GM12873 (cell line): Measurements from ENCODE around the gene TFPI.

ENCODE experiments used
- TF ChIP-seq, protein P1 (sequence below): IDR thresholded peaks from 2 replicates; pipeline ENCODE4 v1.5.1; 2012; ENCODE audit warnings: low read depth, mild to moderate bottlenecking, moderate library complexity, low read length, control low read depth; ENCODE audit not compliant: insufficient read depth; ENCODE audit errors: missing control alignments

Gene TFPI

DNA sequence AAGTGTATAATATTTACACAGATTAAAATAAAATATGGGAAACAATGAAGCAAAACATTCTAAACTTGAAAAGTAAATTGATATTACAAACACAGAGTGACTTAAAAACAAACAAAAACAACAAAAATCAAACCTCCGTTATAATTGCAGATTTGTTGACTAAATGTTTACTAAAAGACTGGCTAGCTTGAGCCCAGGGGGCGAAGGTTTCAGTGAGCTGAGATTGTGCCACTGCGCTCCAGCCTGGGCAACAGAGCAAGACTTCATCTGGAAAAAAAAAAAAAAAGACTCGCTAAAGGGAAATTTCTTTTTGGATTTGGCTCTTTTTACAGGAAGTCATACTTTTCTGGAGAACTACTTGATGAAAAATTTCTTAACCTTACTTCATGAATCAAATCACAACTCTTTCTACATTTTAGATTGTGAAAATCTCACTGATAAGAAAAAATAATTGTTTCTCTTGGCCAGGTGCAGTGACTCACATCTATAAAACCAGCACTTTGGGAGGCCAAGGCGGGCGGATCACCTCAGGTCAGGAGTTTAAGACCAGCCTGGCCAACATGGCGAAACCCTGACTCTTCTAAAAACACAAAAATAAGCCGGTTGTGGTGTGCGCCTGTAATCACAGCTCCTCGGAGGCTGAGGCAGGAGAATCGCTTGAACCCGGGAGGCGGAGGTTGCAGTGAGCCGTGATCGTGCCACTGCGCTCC is 9.7 kb downstream of the TFPI start:
- TF ChIP-seq, protein P1, sequence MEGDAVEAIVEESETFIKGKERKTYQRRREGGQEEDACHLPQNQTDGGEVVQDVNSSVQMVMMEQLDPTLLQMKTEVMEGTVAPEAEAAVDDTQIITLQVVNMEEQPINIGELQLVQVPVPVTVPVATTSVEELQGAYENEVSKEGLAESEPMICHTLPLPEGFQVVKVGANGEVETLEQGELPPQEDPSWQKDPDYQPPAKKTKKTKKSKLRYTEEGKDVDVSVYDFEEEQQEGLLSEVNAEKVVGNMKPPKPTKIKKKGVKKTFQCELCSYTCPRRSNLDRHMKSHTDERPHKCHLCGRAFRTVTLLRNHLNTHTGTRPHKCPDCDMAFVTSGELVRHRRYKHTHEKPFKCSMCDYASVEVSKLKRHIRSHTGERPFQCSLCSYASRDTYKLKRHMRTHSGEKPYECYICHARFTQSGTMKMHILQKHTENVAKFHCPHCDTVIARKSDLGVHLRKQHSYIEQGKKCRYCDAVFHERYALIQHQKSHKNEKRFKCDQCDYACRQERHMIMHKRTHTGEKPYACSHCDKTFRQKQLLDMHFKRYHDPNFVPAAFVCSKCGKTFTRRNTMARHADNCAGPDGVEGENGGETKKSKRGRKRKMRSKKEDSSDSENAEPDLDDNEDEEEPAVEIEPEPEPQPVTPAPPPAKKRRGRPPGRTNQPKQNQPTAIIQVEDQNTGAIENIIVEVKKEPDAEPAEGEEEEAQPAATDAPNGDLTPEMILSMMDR = no peak

DNA sequence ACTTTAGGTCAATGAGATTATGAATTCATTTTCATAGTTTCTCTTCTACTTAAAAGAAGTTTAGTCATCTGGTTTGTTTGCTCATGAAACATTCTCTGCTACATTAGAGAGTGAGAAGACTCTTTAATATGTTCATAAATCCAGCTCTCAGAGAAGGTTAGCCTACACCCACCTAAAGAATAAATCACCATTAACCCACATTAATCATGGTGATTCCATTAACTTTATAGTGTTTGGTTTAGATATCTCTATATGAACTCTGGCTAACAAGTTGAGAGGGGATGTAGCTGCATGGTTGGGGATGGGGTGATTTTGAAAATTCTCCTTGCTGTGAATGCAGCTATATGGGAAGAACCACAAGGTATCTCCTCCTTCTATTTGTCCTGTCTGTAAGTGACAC is 10.7 kb downstream of the TFPI start:
- TF ChIP-seq, protein P1 = no peak

DNA sequence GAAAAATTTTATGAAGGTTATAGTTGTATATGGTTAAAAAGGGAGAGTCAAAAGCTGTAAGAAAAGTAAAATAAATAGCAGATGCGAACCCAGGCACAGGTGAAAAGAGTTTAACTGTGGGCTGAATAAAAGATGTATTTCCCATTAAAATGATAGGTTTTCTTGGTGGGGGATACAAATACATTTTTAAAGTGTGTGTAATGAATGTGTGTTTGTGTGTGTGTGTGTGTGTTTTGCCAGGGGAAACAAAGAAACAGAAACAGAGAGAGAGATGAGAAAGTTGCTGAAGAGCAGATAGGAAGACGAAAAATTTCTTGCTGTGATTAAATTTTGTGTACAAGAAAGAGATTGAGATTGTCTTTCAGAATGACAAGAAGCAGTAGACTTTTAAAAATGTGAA is 12.1 kb downstream of the TFPI start:
- TF ChIP-seq, protein P1 = no peak

DNA sequence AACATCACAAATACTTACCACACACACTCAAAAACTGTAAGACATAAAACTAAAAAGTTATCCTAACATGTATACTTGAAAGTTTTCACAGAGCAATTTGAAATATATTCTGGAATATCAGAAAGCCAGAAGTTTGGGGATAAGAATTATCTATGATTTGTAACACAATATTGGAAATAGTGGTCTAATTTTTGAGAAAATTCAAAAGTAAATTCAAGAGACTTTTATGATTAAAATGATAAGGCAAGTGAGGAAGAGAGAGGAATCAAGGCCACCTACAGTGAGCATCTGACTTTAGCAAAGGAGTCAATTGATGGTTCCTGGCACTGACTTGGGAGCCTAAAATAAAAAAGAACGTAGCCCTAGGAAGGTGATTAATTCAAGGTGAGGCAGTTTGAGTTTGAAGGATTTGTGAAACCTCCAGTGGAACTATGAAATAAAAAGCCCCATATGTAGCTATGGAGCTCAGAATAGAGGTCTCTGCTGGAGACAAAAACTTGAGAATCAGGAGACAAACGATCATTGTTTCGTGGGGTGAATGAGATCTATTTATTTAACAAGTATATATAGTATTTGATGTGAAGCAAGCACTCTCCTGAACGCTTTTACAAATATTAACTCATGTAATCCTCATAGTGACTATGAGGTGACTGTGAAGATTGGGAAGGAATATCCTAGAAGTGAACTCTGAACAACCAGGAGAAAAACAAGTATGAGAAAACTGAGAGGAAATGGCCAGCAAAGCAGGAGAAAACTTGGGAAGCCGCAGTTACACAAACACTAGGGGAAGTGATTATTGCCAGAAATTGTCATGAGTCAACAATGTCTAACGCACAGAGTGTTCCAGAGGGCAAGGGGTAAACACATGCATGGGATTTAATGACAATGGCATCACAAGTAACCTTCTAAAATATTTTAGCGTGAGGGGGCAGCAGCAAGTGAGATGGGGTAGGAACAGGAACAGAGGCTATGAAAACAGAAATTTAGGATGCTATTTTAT is 12.8 kb downstream of the TFPI start:
- TF ChIP-seq, protein P1 = no peak

DNA sequence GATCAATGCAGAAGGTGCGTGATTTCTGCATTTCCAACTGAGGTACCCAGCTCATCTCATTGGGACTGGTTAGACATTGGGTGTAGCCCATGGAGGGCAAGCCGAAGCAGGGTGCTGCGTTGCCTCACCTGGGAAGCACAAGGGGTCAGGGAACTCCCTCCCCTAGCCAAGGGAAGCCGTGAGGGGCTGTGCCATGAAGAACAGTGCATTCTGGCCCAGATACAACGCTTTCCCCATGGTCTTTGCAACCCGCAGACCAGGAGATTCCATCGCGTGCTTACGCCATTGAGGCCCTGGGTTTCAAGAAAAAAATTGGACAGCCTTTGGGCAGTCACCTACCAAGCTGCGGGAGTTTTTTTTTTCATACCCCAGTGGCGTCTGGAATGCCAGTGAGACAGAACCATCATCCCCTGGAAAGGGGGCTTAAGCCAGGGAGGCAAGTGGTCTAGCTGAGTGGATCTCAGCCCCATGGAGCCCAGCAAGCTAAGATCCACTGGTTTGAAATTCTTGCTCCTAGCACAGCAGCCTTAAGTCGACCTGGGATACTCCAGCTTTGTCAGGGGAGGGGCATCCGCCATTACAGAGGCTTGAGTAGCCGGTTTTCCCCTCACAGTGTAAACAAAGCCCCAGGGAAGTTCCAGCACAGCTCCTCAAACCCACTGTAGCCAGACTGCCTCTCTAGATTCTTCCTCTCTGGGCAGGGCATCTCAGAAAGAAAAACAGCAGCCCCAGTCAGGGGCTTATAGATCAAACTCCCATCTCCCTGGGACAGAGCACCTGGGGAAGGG is 21.7 kb downstream of the TFPI start:
- TF ChIP-seq, protein P1 = no peak

DNA sequence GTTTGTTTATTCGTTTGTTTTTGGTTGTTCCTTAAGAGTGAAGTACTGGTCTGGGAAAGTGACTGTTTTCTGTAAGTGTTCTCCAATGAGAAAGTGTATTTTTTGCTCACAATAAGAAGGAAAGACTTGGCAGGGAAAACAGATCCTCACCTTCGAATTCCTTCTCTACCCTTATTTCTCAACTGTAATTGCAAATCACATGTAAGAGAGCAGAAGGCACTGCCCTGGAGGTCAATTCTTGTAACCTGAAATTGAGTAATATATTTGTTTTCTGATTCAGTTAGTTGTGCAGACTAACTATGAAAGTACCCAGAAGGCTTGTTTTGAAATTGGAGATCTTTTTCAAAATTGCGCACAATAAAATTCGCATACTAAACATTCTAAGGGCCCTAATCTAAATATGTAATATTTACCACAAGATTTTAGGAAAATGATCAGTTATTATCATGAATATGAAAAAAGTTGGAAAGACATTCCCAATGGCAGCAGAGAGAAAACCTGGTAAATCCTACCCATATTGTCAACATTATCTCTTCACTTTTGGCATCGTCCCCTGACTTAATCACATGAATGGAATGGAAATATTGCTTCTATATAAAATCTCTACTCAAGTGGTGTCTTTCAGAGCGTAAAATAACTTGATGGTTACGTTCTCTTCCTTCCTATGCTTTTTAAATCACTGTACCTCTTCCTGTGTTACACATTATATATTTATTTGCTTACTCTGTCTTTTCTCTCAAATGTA is 24.1 kb downstream of the TFPI start:
- TF ChIP-seq, protein P1 = no peak
